Neural crest cell (in vitro differentiated cells): Measurements from ENCODE around the gene WDR7. TPM values are rescaled to one million over a fixed set of nuclear protein-coding genes. Genes with fewer than 3 reads are reported as not detected.

Experiments used
- DNase-seq: peaks from one replicate; pipeline ENCODE4 v3.0.0; 2021; ENCODE audit warnings: low read depth, mixed read lengths, low spot score
- H3K27ac Mint-ChIP-seq: one replicate; pipeline ENCODE4 v1.8.0; 2021; ENCODE audit warnings: mild to moderate bottlenecking, mixed read lengths; ENCODE audit not compliant: unreplicated experiment
- H3K27me3 Mint-ChIP-seq: 2 replicates; pipeline ENCODE4 v1.8.0; 2021; ENCODE audit warnings: low read depth, mild to moderate bottlenecking, mixed read lengths
- H3K36me3 Mint-ChIP-seq: 2 replicates; pipeline ENCODE4 v1.8.0; 2021; ENCODE audit warnings: low read depth, mild to moderate bottlenecking, mixed read lengths
- H3K4me1 Mint-ChIP-seq: 2 replicates; pipeline ENCODE4 v1.8.0; 2021; ENCODE audit warnings: mixed read lengths
- H3K4me3 Mint-ChIP-seq: one replicate; pipeline ENCODE4 v1.8.0; 2021; ENCODE audit warnings: mild to moderate bottlenecking, mixed read lengths
- H3K9me3 Mint-ChIP-seq: 2 replicates; pipeline ENCODE4 v1.8.0; 2021; ENCODE audit warnings: mixed read lengths
- CTCF ChIP-seq: fragments of 200-600 bp; sonication (generic); conservative IDR thresholded peaks from 2 replicates; pipeline ENCODE4 v1.5.0; 2021; ENCODE audit warnings: antibody characterized with exemption, mild to moderate bottlenecking
- total RNA-seq: library from RNA; stranded (reverse); gene quantifications from 2 replicates; pipeline ENCODE4 v1.2.1, GENCODE V29; 2021

Gene WDR7
- total RNA-seq, 1 donor from 2014 or later: 17.3 TPM

GRCh38 chr18:57048859-57049258 is 397.7 kb downstream of the WDR7 start:
- peaks cover 4% of the 10 kb centered on the region for H3K36me3 Mint-ChIP-seq
- no peak overlapping the region for H3K4me3 Mint-ChIP-seq
- H3K27me3 Mint-ChIP-seq: no peaks in the 10 kb centered on the region
- TF ChIP-seq CTCF: no peak
- no peak overlapping the region for H3K27ac Mint-ChIP-seq
- DNase-seq: no peak
- H3K9me3 Mint-ChIP-seq: peaks cover 14% of the 10 kb centered on the region
- no peaks in the 10 kb centered on the region for H3K4me1 Mint-ChIP-seq

DNA sequence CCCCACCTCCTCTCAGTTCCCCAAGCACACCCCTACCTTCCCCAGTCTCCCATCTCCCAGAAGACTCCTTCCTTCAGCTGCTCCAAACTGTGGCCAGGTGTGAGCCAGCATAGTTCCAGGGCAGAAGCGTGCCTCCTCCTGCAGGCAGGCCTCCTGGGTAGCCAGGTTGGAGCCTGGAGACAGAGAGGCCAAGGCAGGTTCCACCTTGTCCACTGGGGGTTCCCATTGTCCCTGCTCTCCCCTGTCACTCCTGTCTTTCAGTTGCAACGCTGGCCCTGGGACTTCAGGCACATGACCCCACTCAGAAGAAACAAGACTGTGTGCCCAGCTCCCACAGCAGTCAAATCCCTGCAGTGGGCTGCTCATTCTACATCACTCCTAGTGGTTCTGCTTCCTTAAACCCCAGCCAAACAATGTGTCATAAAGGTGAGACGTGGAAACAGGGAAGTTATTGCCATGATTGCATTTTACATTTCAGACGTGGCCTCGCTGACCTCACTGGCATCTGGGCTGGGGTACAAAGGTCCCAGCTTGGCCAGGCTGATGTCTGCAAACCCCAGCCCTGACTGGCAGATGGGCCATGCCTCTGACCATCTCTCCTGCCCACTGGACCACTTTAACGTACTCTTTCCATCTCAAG is 399.3 kb downstream of the WDR7 start:
- H3K4me3 Mint-ChIP-seq: no peak overlapping the region
- H3K36me3 Mint-ChIP-seq: peaks cover 4% of the 10 kb centered on the region
- DNase-seq: no peak
- no peak for TF ChIP-seq CTCF
- H3K27me3 Mint-ChIP-seq: no peaks in the 10 kb centered on the region
- H3K4me1 Mint-ChIP-seq: no peaks in the 10 kb centered on the region
- H3K9me3 Mint-ChIP-seq: peaks cover 10% of the 10 kb centered on the region
- H3K27ac Mint-ChIP-seq: peak overlapping the region; percentile 31

GRCh38 chr18:57051021-57051656 is 400.0 kb downstream of the WDR7 start:
- Mint-ChIP-seq H3K4me3 (no peak overlapping the region), H3K4me1 (no peaks in the 10 kb centered on the region), H3K27me3 (no peaks in the 10 kb centered on the region), H3K36me3 (peaks cover 3% of the 10 kb centered on the region), H3K27ac (peak overlapping the region; percentile 60), H3K9me3 (peaks cover 8% of the 10 kb centered on the region)
- TF ChIP-seq CTCF: no peak
- no peak for DNase-seq

GRCh38 chr18:57051657-57052044 is 400.5 kb downstream of the WDR7 start:
- Mint-ChIP-seq H3K4me3 (no peak overlapping the region), H3K27ac (no peak overlapping the region), H3K4me1 (no peaks in the 10 kb centered on the region), H3K36me3 (no peaks in the 10 kb centered on the region), H3K27me3 (no peaks in the 10 kb centered on the region), H3K9me3 (peaks cover 4% of the 10 kb centered on the region)
- no peak for TF ChIP-seq CTCF
- DNase-seq: no peak

GRCh38 chr18:57052173-57052572 is 401.0 kb downstream of the WDR7 start:
- H3K9me3 Mint-ChIP-seq: peaks cover 4% of the 10 kb centered on the region
- H3K36me3 Mint-ChIP-seq: no peaks in the 10 kb centered on the region
- H3K27me3 Mint-ChIP-seq: no peaks in the 10 kb centered on the region
- no peak for TF ChIP-seq CTCF
- DNase-seq: no peak
- H3K27ac Mint-ChIP-seq: no peak overlapping the region
- H3K4me3 Mint-ChIP-seq: no peak overlapping the region
- H3K4me1 Mint-ChIP-seq: no peaks in the 10 kb centered on the region
